ENCODE data around the gene PARD3. TPM values are rescaled to one million over a fixed set of nuclear protein-coding genes. Genes with fewer than 3 reads are reported as not detected.

Gene PARD3
- total and polyA plus RNA-seq, 12 donors = 17.0 to 93.8 (median 47.3) TPM

GRCh38 chr10:34112171-34112782, 702.8 kb downstream of the PARD3 start:
- H3K4me3 ChIP-seq = no peak overlapping the region
- H3K27ac ChIP-seq = no peak overlapping the region
- TF ChIP-seq POLR2A (IDR thresholded peaks at IDR 0.05) (no peak), CTCF (IDR thresholded peaks at IDR 0.05) (no peak)
- H3K4me1 ChIP-seq (replicated peaks in 1 of 2) = no peaks in the 10 kb centered on the region
- intact Hi-C loops (cut with DNase I) = no loop called here
- H3K36me3 ChIP-seq (replicated peaks in 1 of 2) = no peaks in the 10 kb centered on the region
- DNase-seq = no peak
- H3K27me3 ChIP-seq = no peaks in the 10 kb centered on the region
- WGBS, 4 donors = 73 to 83% (median 77%) methylated on average over 6 of the region's 6 CpGs
- no peaks in the 10 kb centered on the region for H3K9me3 ChIP-seq (replicated peaks in 1 of 3)

GRCh38 chr10:34111179-34111578, 703.9 kb downstream of the PARD3 start:
- DNase-seq = no peak
- intact Hi-C loops (cut with DNase I) = no loop called here
- WGBS, 4 donors = 88 to 96% (median 95%) methylated on average over 5 to 10 of the region's 10 CpGs

GRCh38 chr10:34109952-34110702, 705.0 kb downstream of the PARD3 start:
- Histone ChIP-seq H3K36me3 (replicated peaks in 1 of 2) (no peaks in the 10 kb centered on the region), H3K4me1 (replicated peaks in 1 of 2) (no peaks in the 10 kb centered on the region), H3K27me3 (no peaks in the 10 kb centered on the region), H3K9me3 (replicated peaks in 1 of 3) (no peaks in the 10 kb centered on the region), H3K27ac (no peak overlapping the region), H3K4me3 (no peak overlapping the region)
- intact Hi-C loops (cut with DNase I) = no loop called here
- 89 to 93% (median 90%) methylated on average over 20 of the region's 20 CpGs for WGBS, 4 donors
- no peak for DNase-seq
- TF ChIP-seq CTCF (IDR thresholded peaks at IDR 0.05) (no peak), POLR2A (IDR thresholded peaks at IDR 0.05) (no peak)

More at GRCh38 chr10:34111179-34111578, 703.9 kb downstream of the PARD3 start:
- H3K36me3 ChIP-seq (replicated peaks in 1 of 2) = no peaks in the 10 kb centered on the region
- H3K27ac ChIP-seq = no peak overlapping the region
- no peak overlapping the region for H3K4me3 ChIP-seq
- no peaks in the 10 kb centered on the region for H3K27me3 ChIP-seq
- TF ChIP-seq POLR2A (IDR thresholded peaks at IDR 0.05) (no peak), CTCF (IDR thresholded peaks at IDR 0.05) (no peak)
- no peaks in the 10 kb centered on the region for H3K4me1 ChIP-seq (replicated peaks in 1 of 2)
- H3K9me3 ChIP-seq (replicated peaks in 1 of 3) = no peaks in the 10 kb centered on the region

GRCh38 chr10:34109495-34109894, 705.6 kb downstream of the PARD3 start:
- no peaks in the 10 kb centered on the region for H3K9me3 ChIP-seq (replicated peaks in 1 of 3)
- TF ChIP-seq POLR2A (IDR thresholded peaks at IDR 0.05) = no peak
- TF ChIP-seq CTCF (IDR thresholded peaks at IDR 0.05) = no peak
- 83 to 88% (median 87%) methylated on average over 7 of the region's 7 CpGs for WGBS, 4 donors
- intact Hi-C loops (cut with DNase I) = no loop called here
- no peak overlapping the region for H3K4me3 ChIP-seq
- H3K36me3 ChIP-seq (replicated peaks in 1 of 2) = no peaks in the 10 kb centered on the region
- no peak overlapping the region for H3K27ac ChIP-seq
- no peaks in the 10 kb centered on the region for H3K4me1 ChIP-seq (replicated peaks in 1 of 2)
- H3K27me3 ChIP-seq = no peaks in the 10 kb centered on the region
- DNase-seq = peak in 1 of 7 donors; percentile 58
